GM12891 (cell line): Measurements from ENCODE around the gene ANKRD66.

ENCODE experiments used
- POU2F2 ChIP-seq: IDR thresholded peaks from 2 replicates; pipeline ENCODE4 v1.6.1; 2011; ENCODE audit warnings: low read depth, mild to moderate bottlenecking, control low read depth, low read length, moderate library complexity
- TAF1 ChIP-seq: IDR thresholded peaks from 2 replicates; pipeline ENCODE4 v1.6.1; 2011; ENCODE audit warnings: low read depth, low read length, control low read depth

- no peak for TF ChIP-seq TAF1
- no peak for TF ChIP-seq POU2F2
These were observed 11.1 kb upstream of the ANKRD66 start for GRCh38 chr6:46735720-46736031.
